ENCODE results near the gene DUSP6. TPM values are rescaled to one million over a fixed set of nuclear protein-coding genes. Genes with fewer than 3 reads are reported as not detected.

Gene DUSP6
- total and polyA plus RNA-seq, 2 of the 13 experiments (the other 11 are each of a cell fraction or from before 2014, with no cell fraction given): 40.9 to 161 TPM

DNA sequence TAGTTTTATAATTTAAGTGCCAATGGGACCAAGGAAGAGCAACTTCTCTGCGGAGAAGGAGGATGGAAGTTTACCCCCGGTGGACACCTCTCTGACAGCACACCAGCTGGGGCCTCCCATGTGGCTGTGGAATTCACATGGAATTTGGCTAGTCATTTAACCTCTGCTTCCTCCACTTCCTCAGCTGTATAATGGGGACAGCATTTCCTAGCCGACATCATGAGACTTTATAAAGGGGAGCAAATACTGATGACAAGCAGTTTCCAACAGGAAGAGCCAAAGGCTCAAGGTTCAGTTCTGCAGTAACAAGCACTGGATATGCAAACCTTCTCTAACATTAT, 7.5 kb downstream of the DUSP6 start (continued):
- TF ChIP-seq ZFP36 (IDR thresholded peaks at IDR 0.05; ENCODE audit: borderline replicate concordance, low read depth, low read length, partially characterized antibody) (no peak), ZBTB3 (CRISPR knock-in tag; IDR thresholded peaks at IDR 0.05; ENCODE audit: borderline replicate concordance, low read depth) (no peak), PHB2 (IDR thresholded peaks at IDR 0.05; ENCODE audit: partially characterized antibody) (no peak), SRSF9 (IDR thresholded peaks at IDR 0.05; ENCODE audit: borderline replicate concordance, insufficient read depth, low read depth, low read length, poor library complexity, severe bottlenecking) (no peak), ELF3 (CRISPR knock-in tag; IDR thresholded peaks at IDR 0.05) (0 out of 2 replicates have a peak, but pooled peaks have one; percentile 30), STAT5B (CRISPR knock-in tag; IDR thresholded peaks at IDR 0.05) (no peak), SYNCRIP (IDR thresholded peaks at IDR 0.05; ENCODE audit: insufficient read depth, low read depth, low read length) (no peak), ZNF839 (CRISPR knock-in tag; IDR thresholded peaks at IDR 0.05; ENCODE audit: borderline replicate concordance) (no peak), POGZ (CRISPR knock-in tag; IDR thresholded peaks at IDR 0.05) (peak; percentile 26; the same call in 1 of the 2 replicates), ZNF326 (CRISPR knock-in tag; IDR thresholded peaks at IDR 0.05; ENCODE audit: borderline replicate concordance) (no peak), SCMH1 (CRISPR knock-in tag; IDR thresholded peaks at IDR 0.05; ENCODE audit: borderline replicate concordance) (no peak), FOXK2 (IDR thresholded peaks at IDR 0.05) (no peak), ZNF605 (CRISPR knock-in tag; IDR thresholded peaks at IDR 0.05) (0 out of 2 replicates have a peak, but pooled peaks have one; percentile 31), TCF12 (IDR thresholded peaks at IDR 0.05) (no peak), TCF12 (CRISPR knock-in tag; IDR thresholded peaks at IDR 0.05) (no peak), CHD4 (IDR thresholded peaks at IDR 0.05; ENCODE audit: borderline replicate concordance, low read length) (peak; percentile 99), FOXM1 (CRISPR knock-in tag; IDR thresholded peaks at IDR 0.05) (no peak), ESRRA (CRISPR knock-in tag; IDR thresholded peaks at IDR 0.05; ENCODE audit: low read depth) (no peak), ARHGAP35 (CRISPR knock-in tag; IDR thresholded peaks at IDR 0.05; ENCODE audit: borderline replicate concordance) (no peak), ZNF383 (CRISPR knock-in tag; IDR thresholded peaks at IDR 0.05; ENCODE audit: borderline replicate concordance) (0 out of 2 replicates have a peak, but pooled peaks have one; percentile 3), CHCHD3 (CRISPR knock-in tag; IDR thresholded peaks at IDR 0.05) (no peak), SOX13 (IDR thresholded peaks at IDR 0.05) (no peak), SOX13 (CRISPR knock-in tag; conservative IDR thresholded peaks at IDR 0.05 in 1 of 2, IDR thresholded peaks at IDR 0.05 in 1 of 2) (peak in 1 of 2 experiments; percentile 17; a peak in 1 of 4 replicates)
- TF ChIP-seq, protein P1, sequence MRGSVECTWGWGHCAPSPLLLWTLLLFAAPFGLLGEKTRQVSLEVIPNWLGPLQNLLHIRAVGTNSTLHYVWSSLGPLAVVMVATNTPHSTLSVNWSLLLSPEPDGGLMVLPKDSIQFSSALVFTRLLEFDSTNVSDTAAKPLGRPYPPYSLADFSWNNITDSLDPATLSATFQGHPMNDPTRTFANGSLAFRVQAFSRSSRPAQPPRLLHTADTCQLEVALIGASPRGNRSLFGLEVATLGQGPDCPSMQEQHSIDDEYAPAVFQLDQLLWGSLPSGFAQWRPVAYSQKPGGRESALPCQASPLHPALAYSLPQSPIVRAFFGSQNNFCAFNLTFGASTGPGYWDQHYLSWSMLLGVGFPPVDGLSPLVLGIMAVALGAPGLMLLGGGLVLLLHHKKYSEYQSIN (CRISPR knock-in tag; IDR thresholded peaks at IDR 0.05; ENCODE audit: borderline replicate concordance): no peak
- TF ChIP-seq, protein P2, sequence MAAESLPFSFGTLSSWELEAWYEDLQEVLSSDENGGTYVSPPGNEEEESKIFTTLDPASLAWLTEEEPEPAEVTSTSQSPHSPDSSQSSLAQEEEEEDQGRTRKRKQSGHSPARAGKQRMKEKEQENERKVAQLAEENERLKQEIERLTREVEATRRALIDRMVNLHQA (CRISPR knock-in tag; IDR thresholded peaks at IDR 0.05): no peak
- TF ChIP-seq, protein P3, sequence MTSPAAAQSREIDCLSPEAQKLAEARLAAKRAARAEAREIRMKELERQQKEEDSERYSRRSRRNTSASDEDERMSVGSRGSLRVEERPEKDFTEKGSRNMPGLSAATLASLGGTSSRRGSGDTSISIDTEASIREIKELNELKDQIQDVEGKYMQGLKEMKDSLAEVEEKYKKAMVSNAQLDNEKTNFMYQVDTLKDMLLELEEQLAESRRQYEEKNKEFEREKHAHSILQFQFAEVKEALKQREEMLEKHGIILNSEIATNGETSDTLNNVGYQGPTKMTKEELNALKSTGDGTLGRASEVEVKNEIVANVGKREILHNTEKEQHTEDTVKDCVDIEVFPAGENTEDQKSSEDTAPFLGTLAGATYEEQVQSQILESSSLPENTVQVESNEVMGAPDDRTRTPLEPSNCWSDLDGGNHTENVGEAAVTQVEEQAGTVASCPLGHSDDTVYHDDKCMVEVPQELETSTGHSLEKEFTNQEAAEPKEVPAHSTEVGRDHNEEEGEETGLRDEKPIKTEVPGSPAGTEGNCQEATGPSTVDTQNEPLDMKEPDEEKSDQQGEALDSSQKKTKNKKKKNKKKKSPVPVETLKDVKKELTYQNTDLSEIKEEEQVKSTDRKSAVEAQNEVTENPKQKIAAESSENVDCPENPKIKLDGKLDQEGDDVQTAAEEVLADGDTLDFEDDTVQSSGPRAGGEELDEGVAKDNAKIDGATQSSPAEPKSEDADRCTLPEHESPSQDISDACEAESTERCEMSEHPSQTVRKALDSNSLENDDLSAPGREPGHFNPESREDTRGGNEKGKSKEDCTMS (CRISPR knock-in tag; conservative IDR thresholded peaks at IDR 0.05): no peak
- TF ChIP-seq, protein P4, sequence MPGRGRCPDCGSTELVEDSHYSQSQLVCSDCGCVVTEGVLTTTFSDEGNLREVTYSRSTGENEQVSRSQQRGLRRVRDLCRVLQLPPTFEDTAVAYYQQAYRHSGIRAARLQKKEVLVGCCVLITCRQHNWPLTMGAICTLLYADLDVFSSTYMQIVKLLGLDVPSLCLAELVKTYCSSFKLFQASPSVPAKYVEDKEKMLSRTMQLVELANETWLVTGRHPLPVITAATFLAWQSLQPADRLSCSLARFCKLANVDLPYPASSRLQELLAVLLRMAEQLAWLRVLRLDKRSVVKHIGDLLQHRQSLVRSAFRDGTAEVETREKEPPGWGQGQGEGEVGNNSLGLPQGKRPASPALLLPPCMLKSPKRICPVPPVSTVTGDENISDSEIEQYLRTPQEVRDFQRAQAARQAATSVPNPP (CRISPR knock-in tag; IDR thresholded peaks at IDR 0.05): no peak
